Measurements from ENCODE around the gene HCST. TPM values are rescaled to one million over a fixed set of nuclear protein-coding genes. Genes with fewer than 3 reads are reported as not detected.

HCST gene, protein sequence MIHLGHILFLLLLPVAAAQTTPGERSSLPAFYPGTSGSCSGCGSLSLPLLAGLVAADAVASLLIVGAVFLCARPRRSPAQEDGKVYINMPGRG
- 1 to 10 TPM; 3.3 to 7.2 (median 3.5) TPM for total RNA-seq

GRCh38 chr19:35901854-35902661 is at the start of gene HCST:
HCST (plus strand) TSS chr19:35902529; CDS start chr19:35902594, 65 bp downstream.
- peaks cover 0 to 7% of the 10 kb centered on the region in 2 donors for H3K4me1 ChIP-seq
- H3K9me3 ChIP-seq: no peaks in the 10 kb centered on the region
- no peaks in the 10 kb centered on the region for H3K27me3 ChIP-seq
- TF ChIP-seq POLR2A (IDR thresholded peaks at IDR 0.05) (no peak), POLR2AphosphoS5 (IDR thresholded peaks at IDR 0.05) (no peak)
- TF ChIP-seq, protein P1, sequence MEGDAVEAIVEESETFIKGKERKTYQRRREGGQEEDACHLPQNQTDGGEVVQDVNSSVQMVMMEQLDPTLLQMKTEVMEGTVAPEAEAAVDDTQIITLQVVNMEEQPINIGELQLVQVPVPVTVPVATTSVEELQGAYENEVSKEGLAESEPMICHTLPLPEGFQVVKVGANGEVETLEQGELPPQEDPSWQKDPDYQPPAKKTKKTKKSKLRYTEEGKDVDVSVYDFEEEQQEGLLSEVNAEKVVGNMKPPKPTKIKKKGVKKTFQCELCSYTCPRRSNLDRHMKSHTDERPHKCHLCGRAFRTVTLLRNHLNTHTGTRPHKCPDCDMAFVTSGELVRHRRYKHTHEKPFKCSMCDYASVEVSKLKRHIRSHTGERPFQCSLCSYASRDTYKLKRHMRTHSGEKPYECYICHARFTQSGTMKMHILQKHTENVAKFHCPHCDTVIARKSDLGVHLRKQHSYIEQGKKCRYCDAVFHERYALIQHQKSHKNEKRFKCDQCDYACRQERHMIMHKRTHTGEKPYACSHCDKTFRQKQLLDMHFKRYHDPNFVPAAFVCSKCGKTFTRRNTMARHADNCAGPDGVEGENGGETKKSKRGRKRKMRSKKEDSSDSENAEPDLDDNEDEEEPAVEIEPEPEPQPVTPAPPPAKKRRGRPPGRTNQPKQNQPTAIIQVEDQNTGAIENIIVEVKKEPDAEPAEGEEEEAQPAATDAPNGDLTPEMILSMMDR (IDR thresholded peaks at IDR 0.05): no peak
- H3K27ac ChIP-seq: peak within 1 kb of the TSS; percentile 56 to 84
- H3K36me3 ChIP-seq: no peaks in the 10 kb centered on the region
- DNase-seq (ENCODE audit: low spot score in 2 of 2): no peak
- intact Hi-C loops (cut with DNase I; ENCODE audit: low total_unique reads): no loop called here
- H3K4me3 ChIP-seq: peak within 1 kb of the TSS; percentile 7 to 61 (median 41)

- Histone ChIP-seq H3K27me3 (peaks cover 0 to 66% of the 10 kb centered on the region in 2 donors), H3K9me3 (no peaks in the 10 kb centered on the region), H3K4me1 (no peaks in the 10 kb centered on the region), H3K36me3 (no peaks in the 10 kb centered on the region), H3K4me3 (no peak overlapping the region), H3K27ac (no peak overlapping the region)
- intact Hi-C loops (cut with DNase I; ENCODE audit: low total_unique reads): no loop called here
- no peak for DNase-seq (ENCODE audit: low spot score in 2 of 2)
- TF ChIP-seq, protein P1 (IDR thresholded peaks at IDR 0.05): no peak
- TF ChIP-seq POLR2A (IDR thresholded peaks at IDR 0.05) (no peak), POLR2AphosphoS5 (IDR thresholded peaks at IDR 0.05) (no peak)
Observed at GRCh38 chr19:35853038-35853756, 49.1 kb upstream of the HCST start.

DNA sequence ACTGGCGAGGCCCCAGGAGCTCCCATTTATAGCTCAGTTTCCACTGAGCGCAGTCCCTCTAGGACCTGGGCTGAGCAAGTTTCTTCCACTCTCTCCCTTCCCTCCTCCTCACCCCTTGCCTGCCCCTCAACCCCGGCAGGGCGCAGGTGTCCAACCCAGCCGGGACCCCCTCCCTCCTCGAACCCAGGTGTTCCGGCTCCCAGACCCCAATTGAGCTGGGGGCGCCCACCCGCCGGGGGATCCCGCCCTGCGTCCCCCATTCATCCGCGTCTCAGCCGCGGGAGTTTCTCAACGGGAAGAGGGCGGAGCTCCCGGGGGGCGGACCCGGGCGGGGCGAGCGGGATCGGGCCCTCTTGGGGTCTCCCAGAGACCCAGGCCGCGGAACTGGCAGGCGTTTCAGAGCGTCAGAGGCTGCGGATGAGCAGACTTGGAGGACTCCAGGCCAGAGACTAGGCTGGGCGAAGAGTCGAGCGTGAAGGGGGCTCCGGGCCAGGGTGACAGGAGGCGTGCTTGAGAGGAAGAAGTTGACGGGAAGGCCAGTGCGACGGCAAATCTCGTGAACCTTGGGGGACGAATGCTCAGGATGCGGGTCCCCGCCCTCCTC is 45.7 kb upstream of the HCST start, which contains the start of gene KIRREL2:
Gene KIRREL2, plus strand, starts transcription at position 366 of the 604 bp plus-strand sequence. Its CDS starts 209 bp downstream, at position 575.
- H3K4me1 ChIP-seq: no peaks in the 10 kb centered on the region
- H3K4me3 ChIP-seq: peak within 1 kb of the TSS; percentile 36 to 74 (median 45)
- H3K27me3 ChIP-seq: peaks cover 0 to 57% of the 10 kb centered on the region in 2 donors
- H3K9me3 ChIP-seq: peaks cover 0 to 4% of the 10 kb centered on the region in 2 donors
- TF ChIP-seq POLR2A (IDR thresholded peaks at IDR 0.05): no peak
- TF ChIP-seq POLR2AphosphoS5 (IDR thresholded peaks at IDR 0.05): no peak
- TF ChIP-seq, protein P1 (IDR thresholded peaks at IDR 0.05): no peak
- intact Hi-C loops (cut with DNase I; ENCODE audit: low total_unique reads): no loop called here
- no peak for DNase-seq (ENCODE audit: low spot score in 2 of 2)
- H3K36me3 ChIP-seq: no peaks in the 10 kb centered on the region
- H3K27ac ChIP-seq: no peak within 1 kb of the TSS

- intact Hi-C loops (cut with DNase I; ENCODE audit: low total_unique reads): no loop called here
- H3K36me3 ChIP-seq: no peaks in the 10 kb centered on the region
- DNase-seq (ENCODE audit: low spot score in 2 of 2): no peak
- peaks cover 0 to 4% of the 10 kb centered on the region in 2 donors for H3K9me3 ChIP-seq
- H3K4me1 ChIP-seq: no peaks in the 10 kb centered on the region
- no peak overlapping the region for H3K27ac ChIP-seq
- no peak overlapping the region for H3K4me3 ChIP-seq
- peaks cover 0 to 54% of the 10 kb centered on the region in 2 donors for H3K27me3 ChIP-seq
- TF ChIP-seq, protein P1 (IDR thresholded peaks at IDR 0.05): no peak
- TF ChIP-seq POLR2AphosphoS5 (IDR thresholded peaks at IDR 0.05): no peak
- TF ChIP-seq POLR2A (IDR thresholded peaks at IDR 0.05): no peak
Observed at GRCh38 chr19:35858311-35858710, 44.0 kb upstream of the HCST start.
